Progenitor cell of endocrine pancreas (in vitro differentiated cells): Measurements from ENCODE around the gene CACNG4. TPM values are rescaled to one million over a fixed set of nuclear protein-coding genes. Genes with fewer than 3 reads are reported as not detected.

Experiments
- DNase-seq: peaks from one replicate; pipeline ENCODE4 v3.0.0; 2021; ENCODE audit warnings: low spot score; ENCODE audit not compliant: unreplicated experiment
- H3K27ac Mint-ChIP-seq: 2 replicates; pipeline ENCODE4 v1.8.0; 2021; ENCODE audit warnings: mild to moderate bottlenecking, moderate library complexity, mixed read lengths
- H3K27me3 Mint-ChIP-seq: 2 replicates; pipeline ENCODE4 v1.8.0; 2021; ENCODE audit warnings: mixed read lengths
- H3K36me3 Mint-ChIP-seq: 2 replicates; pipeline ENCODE4 v1.8.0; 2022; ENCODE audit warnings: mixed read lengths; ENCODE audit not compliant: insufficient read depth
- H3K4me1 Mint-ChIP-seq: 2 replicates; pipeline ENCODE4 v1.8.0; 2021; ENCODE audit warnings: low read depth, mixed read lengths
- H3K4me3 Mint-ChIP-seq: 2 replicates; pipeline ENCODE4 v1.8.0; 2021; ENCODE audit warnings: low read depth, mild to moderate bottlenecking, moderate library complexity, mixed read lengths
- H3K9me3 Mint-ChIP-seq: 2 replicates; pipeline ENCODE4 v1.8.0; 2021; ENCODE audit warnings: low read depth, mixed read lengths
- total RNA-seq: library from RNA; stranded (reverse); gene quantifications from 2 replicates; pipeline ENCODE4 v1.2.1, GENCODE V29; 2021
- TF ChIP-seq, protein P1 (sequence below): fragments of 200-600 bp; sonication (generic); IDR thresholded peaks from one replicate; pipeline ENCODE4 v1.5.0; 2021; ENCODE audit warnings: antibody characterized with exemption, mild to moderate bottlenecking; ENCODE audit not compliant: unreplicated experiment

CACNG4 gene
- total RNA-seq, 1 donor from 2014 or later: 6.5 TPM

DNA sequence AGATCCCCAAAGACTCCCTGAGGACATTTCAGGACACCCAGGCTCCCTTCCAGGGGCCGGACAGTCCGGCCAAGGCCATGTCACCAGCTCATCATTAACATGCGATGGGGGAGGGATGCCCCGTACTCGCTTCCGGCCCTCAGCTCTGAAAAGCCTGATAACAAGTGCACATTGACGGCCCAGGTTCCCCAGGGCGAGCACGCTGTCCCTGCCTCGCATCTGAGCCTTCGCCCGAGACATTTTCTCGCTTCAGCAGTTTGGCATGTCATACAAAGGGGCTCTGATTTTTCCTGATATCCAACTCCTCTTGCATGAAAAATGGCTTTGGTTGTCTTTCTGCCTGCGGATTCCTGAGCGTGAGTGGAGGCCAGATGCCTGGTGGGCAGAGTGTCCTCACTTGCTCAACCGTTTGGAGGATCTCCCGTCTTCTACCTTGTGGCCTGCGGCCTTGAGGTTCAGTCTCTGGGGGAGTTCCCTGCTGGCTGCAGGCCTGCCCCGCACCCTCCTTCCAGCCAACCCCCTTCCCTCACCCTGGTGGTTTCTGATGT is 14.1 kb downstream of the CACNG4 start:
- Mint-ChIP-seq H3K27me3 (peaks cover 18% of the 10 kb centered on the region), H3K36me3 (no peaks in the 10 kb centered on the region), H3K27ac (no peak overlapping the region), H3K9me3 (no peaks in the 10 kb centered on the region), H3K4me3 (no peak overlapping the region), H3K4me1 (no peaks in the 10 kb centered on the region)
- DNase-seq: no peak
- TF ChIP-seq, protein P1, sequence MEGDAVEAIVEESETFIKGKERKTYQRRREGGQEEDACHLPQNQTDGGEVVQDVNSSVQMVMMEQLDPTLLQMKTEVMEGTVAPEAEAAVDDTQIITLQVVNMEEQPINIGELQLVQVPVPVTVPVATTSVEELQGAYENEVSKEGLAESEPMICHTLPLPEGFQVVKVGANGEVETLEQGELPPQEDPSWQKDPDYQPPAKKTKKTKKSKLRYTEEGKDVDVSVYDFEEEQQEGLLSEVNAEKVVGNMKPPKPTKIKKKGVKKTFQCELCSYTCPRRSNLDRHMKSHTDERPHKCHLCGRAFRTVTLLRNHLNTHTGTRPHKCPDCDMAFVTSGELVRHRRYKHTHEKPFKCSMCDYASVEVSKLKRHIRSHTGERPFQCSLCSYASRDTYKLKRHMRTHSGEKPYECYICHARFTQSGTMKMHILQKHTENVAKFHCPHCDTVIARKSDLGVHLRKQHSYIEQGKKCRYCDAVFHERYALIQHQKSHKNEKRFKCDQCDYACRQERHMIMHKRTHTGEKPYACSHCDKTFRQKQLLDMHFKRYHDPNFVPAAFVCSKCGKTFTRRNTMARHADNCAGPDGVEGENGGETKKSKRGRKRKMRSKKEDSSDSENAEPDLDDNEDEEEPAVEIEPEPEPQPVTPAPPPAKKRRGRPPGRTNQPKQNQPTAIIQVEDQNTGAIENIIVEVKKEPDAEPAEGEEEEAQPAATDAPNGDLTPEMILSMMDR: no peak

DNA sequence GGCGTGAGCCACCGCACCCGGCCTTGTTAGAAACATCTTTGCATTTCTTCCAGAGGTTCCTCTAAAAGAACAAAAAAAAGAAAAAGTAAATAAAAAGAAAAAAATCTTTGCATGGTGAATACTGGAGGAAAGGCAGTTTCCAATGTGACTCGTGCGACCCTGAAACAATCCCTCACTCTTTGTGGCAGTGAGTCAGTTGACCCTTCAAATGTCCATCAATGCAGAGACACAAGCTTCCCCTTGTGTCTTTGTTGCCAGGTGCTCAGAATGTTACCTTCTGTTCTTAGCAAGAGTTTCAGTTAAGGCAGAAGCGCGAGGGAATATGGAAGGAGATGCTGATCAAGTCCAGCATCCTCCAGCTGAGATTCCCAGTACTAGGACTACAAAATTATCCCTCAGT is 16.4 kb downstream of the CACNG4 start:
- Mint-ChIP-seq H3K4me1 (no peaks in the 10 kb centered on the region), H3K36me3 (no peaks in the 10 kb centered on the region), H3K9me3 (no peaks in the 10 kb centered on the region), H3K27ac (no peak overlapping the region), H3K27me3 (peaks cover 21% of the 10 kb centered on the region), H3K4me3 (no peak overlapping the region)
- TF ChIP-seq, protein P1: no peak
- DNase-seq: no peak

DNA sequence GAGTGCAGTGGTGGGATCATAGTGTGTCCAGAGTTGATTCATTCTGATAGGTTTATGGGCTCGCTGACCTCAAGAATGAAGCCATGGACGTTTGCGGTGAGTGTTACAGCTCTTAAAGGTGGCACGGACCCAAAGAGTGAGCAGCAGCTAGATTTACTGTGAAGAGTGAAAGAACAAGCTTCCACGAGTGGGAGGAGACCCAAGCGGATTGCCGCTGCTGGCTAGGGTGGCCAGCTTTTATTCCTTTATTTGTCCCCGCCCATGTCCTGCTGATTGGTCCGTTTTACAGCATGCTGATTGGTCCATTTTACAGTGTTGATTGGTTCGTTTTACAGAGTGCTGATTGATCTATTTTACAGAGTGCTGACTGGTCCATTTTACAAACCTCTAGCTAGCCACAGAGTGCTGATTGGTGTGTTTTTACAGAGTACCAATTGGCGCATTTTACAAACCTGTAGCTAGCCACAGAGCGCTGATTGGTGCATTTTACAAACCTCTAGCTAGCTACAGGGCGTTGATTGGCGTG is 17.5 kb downstream of the CACNG4 start:
- H3K4me3 Mint-ChIP-seq: no peak overlapping the region
- no peaks in the 10 kb centered on the region for H3K36me3 Mint-ChIP-seq
- no peaks in the 10 kb centered on the region for H3K4me1 Mint-ChIP-seq
- H3K27me3 Mint-ChIP-seq: peaks cover 16% of the 10 kb centered on the region
- H3K9me3 Mint-ChIP-seq: no peaks in the 10 kb centered on the region
- no peak for DNase-seq
- TF ChIP-seq, protein P1: no peak
- H3K27ac Mint-ChIP-seq: no peak overlapping the region

DNA sequence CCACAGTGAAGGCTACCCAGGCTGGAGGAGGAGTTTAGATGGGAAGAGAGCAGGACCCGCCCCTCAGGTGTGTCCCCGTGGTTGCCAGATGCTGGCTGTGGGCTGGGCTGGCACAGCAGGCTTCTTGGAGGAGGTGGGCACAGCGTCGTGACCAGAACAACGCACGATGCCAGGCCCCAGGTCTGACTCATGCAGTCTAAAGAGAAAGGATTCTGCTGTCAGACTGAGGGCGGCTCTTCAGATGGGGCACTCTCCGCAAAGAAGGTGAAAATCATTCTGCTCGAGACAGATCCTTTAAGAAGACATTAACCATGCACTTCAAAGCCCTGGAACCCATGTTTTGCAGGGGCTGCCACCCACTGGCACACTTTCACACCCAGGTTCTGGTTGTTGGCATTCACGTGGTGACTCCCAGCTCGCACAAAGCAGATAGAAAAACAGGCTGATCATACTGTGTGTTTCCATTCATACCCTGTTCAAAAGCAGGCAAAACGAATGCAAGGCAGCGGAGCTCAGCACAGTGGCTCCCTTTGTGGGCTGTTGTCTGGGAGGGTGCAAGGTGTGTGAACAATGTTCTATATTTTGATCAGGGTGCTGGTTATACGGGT is 19.0 kb downstream of the CACNG4 start:
- Mint-ChIP-seq H3K4me1 (no peaks in the 10 kb centered on the region), H3K9me3 (no peaks in the 10 kb centered on the region), H3K36me3 (no peaks in the 10 kb centered on the region), H3K4me3 (no peak overlapping the region), H3K27ac (no peak overlapping the region), H3K27me3 (peaks cover 17% of the 10 kb centered on the region)
- no peak for DNase-seq
- TF ChIP-seq, protein P1: no peak

DNA sequence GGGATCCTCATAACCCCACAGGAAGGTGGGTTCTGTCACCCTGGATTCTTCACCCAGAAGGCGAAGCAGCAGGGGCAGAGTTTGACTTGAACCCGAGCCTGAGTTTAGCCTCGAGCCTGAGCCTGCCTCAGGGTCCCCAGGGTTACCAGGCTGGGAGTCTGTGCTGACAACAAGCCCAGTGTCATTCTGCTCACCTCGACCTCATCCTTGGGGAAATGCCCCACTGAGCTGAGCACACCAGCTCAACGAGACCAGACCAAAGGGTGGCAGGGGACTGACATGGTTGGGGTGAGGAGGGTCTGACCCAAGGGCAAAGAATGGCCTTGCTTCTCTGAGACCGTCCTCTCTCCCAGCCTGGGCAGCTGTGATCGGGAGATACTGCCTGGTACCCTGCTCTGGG is 20.2 kb downstream of the CACNG4 start:
- H3K27ac Mint-ChIP-seq: no peak overlapping the region
- peaks cover 14% of the 10 kb centered on the region for H3K27me3 Mint-ChIP-seq
- no peak for DNase-seq
- TF ChIP-seq, protein P1: no peak
- no peaks in the 10 kb centered on the region for H3K4me1 Mint-ChIP-seq
- H3K4me3 Mint-ChIP-seq: no peak overlapping the region
- H3K9me3 Mint-ChIP-seq: no peaks in the 10 kb centered on the region
- H3K36me3 Mint-ChIP-seq: no peaks in the 10 kb centered on the region
